ENCODE measurements around the gene ZNF584. TPM values are rescaled to one million over a fixed set of nuclear protein-coding genes. Genes with fewer than 3 reads are reported as not detected.

ZNF584 gene
- total and polyA plus RNA-seq, 4 experiments from 2014 or later = 6.6 to 10.7 (median 9.7) TPM

DNA sequence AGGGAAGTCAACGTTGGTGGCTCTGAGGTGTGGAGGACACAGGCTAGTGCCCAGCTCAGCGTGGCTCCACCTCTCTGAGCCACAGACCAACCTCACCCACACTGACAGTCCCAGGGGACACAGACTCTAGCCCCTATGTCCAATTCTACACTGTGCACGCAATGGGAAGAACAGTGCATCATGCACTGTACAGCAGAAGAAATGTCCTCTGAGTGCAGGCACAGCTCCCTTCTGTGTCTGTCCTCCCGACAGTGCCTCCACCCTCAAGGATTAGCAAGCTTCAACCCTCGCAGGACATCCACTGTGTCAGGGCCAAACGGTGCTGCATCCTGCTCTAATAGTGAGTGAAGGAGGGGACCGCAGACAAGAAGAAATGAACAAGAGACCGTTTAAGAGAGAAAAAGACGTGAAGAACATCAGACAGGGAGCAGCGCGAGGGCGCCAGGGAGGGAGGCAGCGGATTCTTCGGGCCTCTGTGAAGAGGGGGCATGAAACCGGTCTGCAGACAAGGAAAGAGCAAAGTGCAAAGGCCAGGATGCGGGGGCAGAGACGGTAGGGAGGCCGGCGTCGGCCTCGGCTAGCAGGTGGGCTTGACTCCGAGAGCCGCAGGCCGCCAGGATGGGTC is 28.3 kb upstream of the ZNF584 start:
- Histone ChIP-seq H3K27me3 (ENCODE audit: insufficient read depth, low read length) (no peaks in the 10 kb centered on the region), H3K4me1 (ENCODE audit: insufficient read depth, low read length) (peaks cover 20% of the 10 kb centered on the region), H3K36me3 (ENCODE audit: insufficient read depth, low read length) (no peaks in the 10 kb centered on the region), H3K4me3 (ENCODE audit: low read length in 2 of 2) (peak overlapping the region; percentile 61 to 73), H3K9me3 (ENCODE audit: control insufficient read depth in 1 of 2, low read length in 2 of 2) (no peaks in the 10 kb centered on the region), H3K27ac (ENCODE audit: low read depth, low read length) (peak overlapping the region; percentile 89)
- POLR2A ChIA-PET (ENCODE audit: partially characterized antibody) = interaction anchor here (0.8 to 3.6 kb wide), 6 partner anchors 15 to 60 kb away, joined by 3 to 44 read pairs (median 4); partner anchors contain the start of genes RNF225, ZNF132, ZNF497 and ZNF584
- Mint-ChIP-seq H3K27me3 (no peaks in the 10 kb centered on the region), H3K9me3 (peaks cover 0 to 2% (median 0%) of the 10 kb centered on the region in 8 donors), H3K36me3 (peaks cover 0 to 4% of the 10 kb centered on the region in 2 donors), H3K4me1 (peaks cover 15 to 35% (median 21%) of the 10 kb centered on the region in 4 donors), H3K4me3 (peak overlapping the region; percentile 91 to 97 (median 94)), H3K27ac (peak overlapping the region; percentile 84 to 98 (median 96))
- CTCF ChIA-PET (ENCODE audit: partially characterized antibody) = no interaction called here
- intact Hi-C loops (cut with micrococcal nuclease) = loop anchor here (2.0 to 10.0 kb wide), 2 partner anchors 101 to 155 kb away; partner anchors contain the start of genes ZNF544 and ZNF8
- DNase-seq = no peak

DNA sequence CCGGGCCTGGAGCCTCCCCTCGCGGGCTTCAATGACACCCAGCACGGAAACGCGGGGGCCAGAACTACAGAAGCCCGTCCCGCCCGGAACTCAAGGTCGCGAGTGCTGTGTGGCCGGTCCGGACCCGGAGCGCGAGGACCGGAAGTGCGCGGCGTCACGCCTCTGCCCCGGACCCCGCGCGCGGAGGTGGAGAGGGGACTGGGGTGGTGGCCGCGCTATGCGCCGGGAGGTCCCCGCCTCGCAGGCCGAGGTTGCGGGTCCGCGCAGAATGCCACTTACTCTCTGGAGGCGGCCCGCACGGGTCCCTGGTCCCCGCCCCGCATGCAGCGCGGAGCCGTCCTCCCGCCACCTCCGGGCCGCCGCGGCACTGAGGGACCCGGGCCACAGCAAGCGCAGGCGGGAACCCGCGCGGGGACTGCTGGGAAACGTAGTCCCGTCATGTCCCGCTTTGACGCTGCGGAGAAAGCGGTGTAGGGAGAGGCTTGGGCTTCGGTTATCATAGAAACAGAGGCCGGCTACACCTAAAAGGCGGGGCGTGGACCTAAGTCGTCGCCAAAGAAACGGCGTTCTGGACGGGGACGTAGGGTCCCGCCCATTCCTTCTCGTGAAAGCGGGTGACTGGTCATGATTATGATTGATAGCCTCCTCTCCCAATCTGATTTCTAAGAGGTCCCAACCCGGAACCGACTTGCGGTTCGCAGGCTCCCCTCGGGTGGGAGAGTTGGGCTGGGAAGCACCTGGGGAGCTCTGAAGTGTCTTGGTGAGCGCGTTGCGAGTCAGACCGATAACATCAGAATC is 27.6 kb upstream of the ZNF584 start, which contains the start of gene ZNF837:
Gene ZNF837 (minus strand): TSS at position 369 of the 798 bp plus-strand sequence. CDS start 11,698 bp downstream, outside the sequence.
- no peaks in the 10 kb centered on the region for H3K27me3 ChIP-seq (ENCODE audit: insufficient read depth, low read length)
- intact Hi-C loops (cut with micrococcal nuclease) = loop anchor here (1.0 to 10.0 kb wide), 13 partner anchors 19 to 198 kb away; partner anchors contain the start of genes ERVK3-1, ZNF132, ZNF274 and ZNF324
- Mint-ChIP-seq H3K27me3 (no peaks in the 10 kb centered on the region), H3K4me3 (peak within 1 kb of the TSS; percentile 91 to 97 (median 95)), H3K4me1 (peaks cover 18 to 42% (median 26%) of the 10 kb centered on the region in 4 donors), H3K36me3 (peaks cover 0 to 4% of the 10 kb centered on the region in 2 donors), H3K9me3 (peaks cover 0 to 2% (median 0%) of the 10 kb centered on the region in 8 donors), H3K27ac (peak within 1 kb of the TSS; percentile 84 to 98 (median 97))
- DNase-seq = peak; percentile 97 to 100 (median 99)
- no peaks in the 10 kb centered on the region for H3K36me3 ChIP-seq (ENCODE audit: insufficient read depth, low read length)
- ChIA-PET CTCF (ENCODE audit: partially characterized antibody) (interaction anchor here (1.0 to 1.1 kb wide), 2 partner anchors 18 to 73 kb away, joined by 3 to 4 read pairs; partner anchors contain the start of gene ZNF497), POLR2A (ENCODE audit: partially characterized antibody) (interaction anchor here (0.9 to 3.6 kb wide), 9 partner anchors 11 to 163 kb away, joined by 3 to 44 read pairs (median 6); partner anchors contain the start of genes TRIM28, ZBTB45, ZNF324B and ZNF497)
- peaks cover 26% of the 10 kb centered on the region for H3K4me1 ChIP-seq (ENCODE audit: insufficient read depth, low read length)
- peak within 1 kb of the TSS; percentile 61 to 85 for H3K4me3 ChIP-seq (ENCODE audit: low read length in 2 of 2)
- H3K27ac ChIP-seq (ENCODE audit: low read depth, low read length) = peak within 1 kb of the TSS; percentile 89
- no peaks in the 10 kb centered on the region for H3K9me3 ChIP-seq (ENCODE audit: control insufficient read depth in 1 of 2, low read length in 2 of 2)

DNA sequence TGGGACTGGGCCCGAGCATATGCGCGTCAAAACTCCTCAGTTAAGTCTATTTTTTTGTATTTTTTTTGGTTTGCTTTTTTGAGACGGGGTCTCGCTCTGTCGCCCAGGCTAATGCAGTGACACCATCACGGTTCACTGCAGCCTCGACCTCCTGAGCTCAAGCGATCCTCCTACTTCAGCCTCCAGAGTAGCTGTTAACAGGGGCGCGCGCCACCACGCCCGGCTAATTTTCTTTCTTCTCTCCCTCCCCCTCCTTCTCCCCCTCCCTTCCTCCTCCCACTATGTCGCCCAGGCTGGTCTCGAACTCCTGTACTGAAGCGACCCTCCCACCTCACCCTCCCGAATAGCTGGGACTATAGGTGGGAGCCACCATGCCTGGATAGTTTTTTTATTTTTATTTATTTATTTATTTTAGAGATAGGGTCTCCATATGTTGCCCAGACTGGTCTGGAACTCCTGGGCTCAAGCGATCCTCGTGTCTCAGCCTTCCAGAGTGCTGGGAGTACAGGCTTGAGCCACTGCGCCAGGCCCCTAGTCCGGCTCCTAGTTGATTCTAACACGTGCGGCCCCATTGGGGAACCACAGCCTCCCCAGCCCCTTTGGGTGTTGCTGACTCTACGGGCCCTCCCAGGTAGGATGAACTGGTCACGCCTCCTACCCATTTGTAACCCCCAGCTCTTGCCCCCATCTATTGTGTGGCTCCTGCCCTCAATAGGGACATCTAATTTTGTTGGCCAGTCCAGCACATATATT is 26.8 kb upstream of the ZNF584 start:
- H3K27ac Mint-ChIP-seq = peak overlapping the region; percentile 84 to 98 (median 97)
- CTCF ChIA-PET (ENCODE audit: partially characterized antibody) = interaction anchor here (1.0 to 1.1 kb wide), 2 partner anchors 19 to 74 kb away, joined by 3 to 4 read pairs; partner anchors contain the start of gene ZNF497

DNA sequence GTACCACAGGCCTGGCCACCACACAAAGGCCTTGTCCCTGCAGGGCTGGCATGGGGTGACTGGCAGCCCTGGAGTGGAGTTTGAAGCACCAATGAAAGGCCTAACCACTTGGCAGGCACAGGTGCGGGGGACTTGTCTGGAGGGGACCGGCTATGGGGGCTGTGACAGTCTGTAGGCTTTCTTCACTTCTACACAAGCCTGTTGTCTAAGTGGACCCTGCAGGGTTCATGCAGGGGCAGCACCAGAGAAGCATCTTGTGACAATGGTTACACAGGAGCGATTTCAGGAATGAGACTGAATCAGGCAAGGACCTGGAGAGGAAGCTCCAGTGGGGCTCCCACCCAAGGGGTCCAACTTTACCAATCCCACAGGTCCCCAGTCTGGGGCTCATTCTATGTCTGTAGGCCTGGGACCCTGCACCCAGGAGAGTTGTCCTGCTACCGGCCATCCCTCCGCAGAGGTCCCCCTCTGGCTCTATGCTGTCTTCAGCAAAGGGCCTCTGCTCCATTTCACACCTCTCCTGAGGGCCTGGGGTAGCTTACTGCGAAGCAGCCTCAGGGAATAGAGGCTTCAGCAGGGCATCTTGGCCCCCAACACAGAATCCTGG is 25.3 kb upstream of the ZNF584 start:
- H3K27me3 Mint-ChIP-seq = no peaks in the 10 kb centered on the region
- Histone ChIP-seq H3K27me3 (ENCODE audit: insufficient read depth, low read length) (no peaks in the 10 kb centered on the region), H3K36me3 (ENCODE audit: insufficient read depth, low read length) (peaks cover under 1% of the 10 kb centered on the region), H3K9me3 (ENCODE audit: control insufficient read depth in 1 of 2, low read length in 2 of 2) (no peaks in the 10 kb centered on the region), H3K27ac (ENCODE audit: low read depth, low read length) (no peak overlapping the region), H3K4me3 (ENCODE audit: low read length in 2 of 2) (no peak overlapping the region), H3K4me1 (ENCODE audit: insufficient read depth, low read length) (peaks cover 39% of the 10 kb centered on the region)
- H3K4me1 Mint-ChIP-seq = peaks cover 26 to 61% (median 39%) of the 10 kb centered on the region in 4 donors
- peaks cover 3 to 16% of the 10 kb centered on the region in 2 donors for H3K36me3 Mint-ChIP-seq
- intact Hi-C loops (cut with micrococcal nuclease) = loop anchor here (10.0 kb wide), 1 partner anchor 158 kb away; the partner anchor contains the start of gene ZNF544
- peak overlapping the region in 4 of 7 donors; percentile 4 to 77 (median 66) for H3K27ac Mint-ChIP-seq
- H3K9me3 Mint-ChIP-seq = peaks cover 0 to 2% (median 0%) of the 10 kb centered on the region in 8 donors
- peak overlapping the region in 6 of 8 donors; percentile 26 to 61 (median 36) for H3K4me3 Mint-ChIP-seq
- ChIA-PET CTCF (ENCODE audit: partially characterized antibody) (no interaction called here), POLR2A (ENCODE audit: partially characterized antibody) (interaction anchor here (1.5 kb wide), 1 partner anchor 10 kb away, joined by 3 read pairs; no protein-coding TSS in a partner anchor)
- DNase-seq = no peak

More for the DNA sequence above, 26.8 kb upstream of the ZNF584 start:
- intact Hi-C loops (cut with micrococcal nuclease) = loop anchor here (1.0 to 10.0 kb wide), 13 partner anchors 19 to 198 kb away; partner anchors contain the start of genes ERVK3-1, ZNF132, ZNF274 and ZNF324
- H3K27me3 ChIP-seq (ENCODE audit: insufficient read depth, low read length) = no peaks in the 10 kb centered on the region
- Mint-ChIP-seq H3K4me3 (peak overlapping the region; percentile 91 to 97 (median 94)), H3K9me3 (peaks cover 0 to 2% (median 0%) of the 10 kb centered on the region in 8 donors), H3K4me1 (peaks cover 20 to 47% (median 30%) of the 10 kb centered on the region in 4 donors), H3K27me3 (no peaks in the 10 kb centered on the region), H3K36me3 (peaks cover 0 to 4% of the 10 kb centered on the region in 2 donors)
- no peaks in the 10 kb centered on the region for H3K36me3 ChIP-seq (ENCODE audit: insufficient read depth, low read length)
- H3K4me1 ChIP-seq (ENCODE audit: insufficient read depth, low read length) = peaks cover 32% of the 10 kb centered on the region
- DNase-seq = no peak
- peak overlapping the region; percentile 61 to 85 for H3K4me3 ChIP-seq (ENCODE audit: low read length in 2 of 2)
- POLR2A ChIA-PET (ENCODE audit: partially characterized antibody) = interaction anchor here (0.6 to 3.6 kb wide), 12 partner anchors 8 to 162 kb away, joined by 3 to 44 read pairs (median 5); partner anchors contain the start of genes TRIM28, ZBTB45, ZNF324B and ZNF497
- no peaks in the 10 kb centered on the region for H3K9me3 ChIP-seq (ENCODE audit: control insufficient read depth in 1 of 2, low read length in 2 of 2)
- peak overlapping the region; percentile 89 for H3K27ac ChIP-seq (ENCODE audit: low read depth, low read length)

DNA sequence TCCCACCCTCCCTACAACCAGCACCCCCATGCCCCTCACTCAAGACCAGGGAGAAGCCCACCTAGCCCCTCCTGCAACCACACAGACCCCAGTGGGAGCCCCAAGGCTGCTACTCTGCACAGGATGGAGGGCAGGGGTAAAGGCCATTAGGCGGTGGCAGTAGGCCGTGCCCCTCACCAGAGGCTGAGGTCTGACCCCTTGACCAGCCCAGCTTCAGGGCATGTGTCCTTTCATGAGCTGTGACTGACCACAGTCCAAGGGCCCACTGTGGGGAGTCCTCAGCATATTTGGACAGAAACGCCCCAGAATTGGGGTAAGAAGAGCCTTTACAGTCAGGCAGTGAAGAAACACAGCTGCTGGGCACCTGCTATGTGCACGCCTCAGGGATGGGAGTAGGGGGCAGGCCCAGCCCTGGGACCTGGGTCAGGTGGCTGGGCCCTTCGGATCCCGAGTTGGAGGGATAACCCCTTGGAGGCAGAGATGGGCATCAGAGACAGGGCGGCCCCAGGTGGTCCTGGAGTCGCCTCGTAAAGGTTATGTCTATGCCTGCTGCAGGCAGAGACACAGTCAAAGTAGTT is 23.0 kb upstream of the ZNF584 start:
- intact Hi-C loops (cut with micrococcal nuclease) = loop anchor here (10.0 kb wide), 1 partner anchor 161 kb away; the partner anchor contains the start of gene ZNF544
- Histone ChIP-seq H3K4me3 (ENCODE audit: low read length in 2 of 2) (peak overlapping the region in 1 of 2 donors; percentile 56), H3K36me3 (ENCODE audit: insufficient read depth, low read length) (peaks cover 11% of the 10 kb centered on the region), H3K27me3 (ENCODE audit: insufficient read depth, low read length) (no peaks in the 10 kb centered on the region), H3K4me1 (ENCODE audit: insufficient read depth, low read length) (peaks cover 39% of the 10 kb centered on the region), H3K9me3 (ENCODE audit: control insufficient read depth in 1 of 2, low read length in 2 of 2) (no peaks in the 10 kb centered on the region), H3K27ac (ENCODE audit: low read depth, low read length) (peak overlapping the region; percentile 89)
- Mint-ChIP-seq H3K36me3 (peaks cover 17 to 30% of the 10 kb centered on the region in 2 donors), H3K4me3 (peak overlapping the region; percentile 93 to 99 (median 96)), H3K27ac (peak overlapping the region; percentile 96 to 98 (median 98)), H3K4me1 (peaks cover 24 to 59% (median 40%) of the 10 kb centered on the region in 4 donors), H3K9me3 (peaks cover 0 to 2% (median 0%) of the 10 kb centered on the region in 8 donors), H3K27me3 (no peaks in the 10 kb centered on the region)
- ChIA-PET POLR2A (ENCODE audit: partially characterized antibody) (interaction anchor here (1.0 to 3.2 kb wide), 8 partner anchors 12 to 107 kb away, joined by 3 to 30 read pairs (median 4); partner anchors contain the start of genes ERVK3-1, ZNF446, ZNF497 and ZNF584), CTCF (ENCODE audit: partially characterized antibody) (no interaction called here)
- no peak for DNase-seq

Data from CD4-positive, alpha-beta memory T cell (primary cell).